Tibial nerve (tissue), 4 donors: ENCODE measurements around the gene ICE1.

Experiments used
- CTCF ChIP-seq, 5 experiments: fragments of 200-600 bp in 3 of 5; fragments of 450-650 bp in 2 of 5; sonication (generic) in 3 of 5; IDR thresholded peaks; one replicate each; pipeline ENCODE4 v1.5.1; 2016 to 2019; ENCODE audit warnings: antibody characterized with exemption in 5 of 5, mild to moderate bottlenecking in 3 of 5, moderate library complexity in 2 of 5
- EP300 ChIP-seq, 2 donors: sonication (generic); formaldehyde crosslinking; IDR thresholded peaks; one replicate each; pipeline ENCODE4 v1.6.1; 2017; ENCODE audit warnings: antibody characterized with exemption in 2 of 2, mild to moderate bottlenecking in 1 of 2

- TF ChIP-seq EP300 (IDR thresholded peaks at IDR 0.05) (no peak), CTCF (IDR thresholded peaks at IDR 0.05) (no peak)
Observed at GRCh38 chr5:5499442-5499841, 77.0 kb downstream of the ICE1 start.
